Hematopoietic multipotent progenitor cell treated with erythropoietin and hydrocortisone succinate and interleukin-3 and kit ligand, for 8 days (in vitro differentiated cells): ENCODE measurements around the gene LRMDA.
"Not testable (repeated sequence)": the region's sequence is repeated elsewhere in the genome, so short reads cannot be mapped to it uniquely, and the experiment has no call there.

Experiments used
- DNase-seq: peaks from one replicate; pipeline ENCODE4 v3.0.0-alpha.2; 2015

Gene LRMDA

GRCh38 chr10:75617485-75618155, 186.2 kb downstream of the LRMDA start:
- no peak for DNase-seq

- DNase-seq, result no peak
Observed at GRCh38 chr10:75619635-75620034, 188.2 kb downstream of the LRMDA start.

- DNase-seq, result no peak
Observed at GRCh38 chr10:75620356-75620755, 188.9 kb downstream of the LRMDA start.

GRCh38 chr10:75621003-75621402, 189.6 kb downstream of the LRMDA start:
- DNase-seq, result not testable (repeated sequence)

- no peak for DNase-seq
Observed at GRCh38 chr10:75622503-75622902, 191.1 kb downstream of the LRMDA start.

- no peak for DNase-seq
Observed at GRCh38 chr10:75623310-75624093, 192.1 kb downstream of the LRMDA start.

- DNase-seq, result no peak
Observed at GRCh38 chr10:75624638-75625037, 193.2 kb downstream of the LRMDA start.

GRCh38 chr10:75630746-75631145, 199.3 kb downstream of the LRMDA start:
- DNase-seq, result no peak

- no peak for DNase-seq
Observed at GRCh38 chr10:75632805-75633462, 201.5 kb downstream of the LRMDA start.

GRCh38 chr10:75633568-75633967, 202.1 kb downstream of the LRMDA start:
- no peak for DNase-seq

- DNase-seq, result no peak
Observed at GRCh38 chr10:75634947-75635346, 203.5 kb downstream of the LRMDA start.

- DNase-seq, result no peak
Observed at GRCh38 chr10:75638752-75639151, 207.3 kb downstream of the LRMDA start.

GRCh38 chr10:75639736-75640135, 208.3 kb downstream of the LRMDA start:
- no peak for DNase-seq

GRCh38 chr10:75640381-75640780, 209.0 kb downstream of the LRMDA start:
- no peak for DNase-seq

- DNase-seq, result no peak
Observed at GRCh38 chr10:75640803-75641202, 209.4 kb downstream of the LRMDA start.

- no peak for DNase-seq
Observed at GRCh38 chr10:75643405-75643804, 212.0 kb downstream of the LRMDA start.

- no peak for DNase-seq
Observed at GRCh38 chr10:75643944-75644692, 212.7 kb downstream of the LRMDA start.

- no peak for DNase-seq
Observed at GRCh38 chr10:75645704-75646103, 214.3 kb downstream of the LRMDA start.

GRCh38 chr10:75646218-75646915, 214.9 kb downstream of the LRMDA start:
- no peak for DNase-seq

GRCh38 chr10:75646916-75647315, 215.5 kb downstream of the LRMDA start:
- no peak for DNase-seq

GRCh38 chr10:75647675-75648074, 216.3 kb downstream of the LRMDA start:
- no peak for DNase-seq

GRCh38 chr10:75648351-75648750, 216.9 kb downstream of the LRMDA start:
- no peak for DNase-seq

GRCh38 chr10:75648854-75649253, 217.4 kb downstream of the LRMDA start:
- DNase-seq, result no peak
